HG03103 (cell line): ENCODE data around the gene TMEM87B.

Experiments
- ATAC-seq: cut with Tn5 transposase; IDR thresholded peaks from one replicate; pipeline ENCODE4 v1.9.1; 2021; ENCODE audit warnings: low read depth; ENCODE audit not compliant: unreplicated experiment

Gene TMEM87B

DNA sequence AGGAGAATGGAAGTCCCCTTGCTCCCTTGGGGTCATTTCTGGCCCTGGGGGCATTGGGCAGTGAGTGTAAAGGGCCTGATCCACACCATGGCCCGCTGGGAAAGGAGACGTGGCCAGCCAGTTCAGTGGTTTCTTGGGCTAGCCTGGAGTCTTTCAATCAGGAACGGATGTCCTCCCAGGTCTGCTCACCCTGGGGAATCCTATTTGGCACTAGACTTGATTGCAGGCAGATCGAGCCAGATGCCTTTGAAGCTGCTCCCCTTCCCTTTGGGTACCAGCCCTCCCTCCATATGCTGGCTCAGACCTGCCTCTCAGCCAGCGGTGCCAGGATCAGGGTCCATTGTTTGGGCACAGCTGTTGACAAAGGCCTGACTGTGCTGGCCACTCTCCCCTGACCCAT lies 94.1 kb downstream of the TMEM87B start:
- ATAC-seq = no peak

- ATAC-seq = no peak
These were observed 94.9 kb downstream of the TMEM87B start for GRCh38 chr2:112149866-112150435.

- no peak for ATAC-seq
These were observed 95.4 kb downstream of the TMEM87B start for GRCh38 chr2:112150447-112150846.

DNA sequence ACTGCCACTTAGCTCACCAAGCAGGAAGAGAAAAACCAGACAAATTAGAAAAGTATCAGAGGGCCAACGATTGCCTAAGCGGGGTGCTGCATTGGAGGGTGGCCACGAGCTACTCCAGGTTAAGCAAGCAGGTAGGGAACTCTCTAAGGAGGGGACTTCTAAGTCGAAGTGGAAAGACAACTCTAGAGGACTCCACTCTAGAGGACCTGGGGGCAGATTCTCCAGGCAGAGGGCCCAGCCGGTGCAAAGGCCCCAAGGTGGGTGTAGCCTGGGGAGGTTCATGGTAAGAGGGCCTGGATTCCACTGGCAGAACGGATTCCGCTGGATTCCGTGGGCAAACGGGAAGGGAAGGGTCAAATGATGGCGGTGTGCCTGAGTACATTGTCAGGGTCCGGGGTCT lies 95.8 kb downstream of the TMEM87B start:
- no peak for ATAC-seq

DNA sequence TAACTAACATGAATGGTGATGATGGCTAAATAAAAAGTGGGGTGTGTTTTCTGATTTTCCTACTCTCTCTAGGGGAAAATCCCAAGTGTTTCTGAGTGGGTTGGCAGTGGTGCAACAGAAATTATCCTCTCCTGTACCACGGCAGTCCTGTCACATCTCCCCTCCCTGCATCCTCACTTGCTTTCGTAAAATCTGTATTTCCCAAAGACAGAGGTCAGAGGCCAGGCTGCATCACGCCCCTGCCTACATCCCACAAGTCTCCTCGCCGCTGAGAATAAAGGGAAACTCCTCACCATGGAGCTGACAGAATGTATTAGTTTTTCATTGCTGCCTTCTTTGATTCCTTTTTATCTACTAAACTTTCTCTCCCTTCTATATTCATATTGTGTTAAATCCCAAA lies 96.2 kb downstream of the TMEM87B start:
- ATAC-seq = no peak

DNA sequence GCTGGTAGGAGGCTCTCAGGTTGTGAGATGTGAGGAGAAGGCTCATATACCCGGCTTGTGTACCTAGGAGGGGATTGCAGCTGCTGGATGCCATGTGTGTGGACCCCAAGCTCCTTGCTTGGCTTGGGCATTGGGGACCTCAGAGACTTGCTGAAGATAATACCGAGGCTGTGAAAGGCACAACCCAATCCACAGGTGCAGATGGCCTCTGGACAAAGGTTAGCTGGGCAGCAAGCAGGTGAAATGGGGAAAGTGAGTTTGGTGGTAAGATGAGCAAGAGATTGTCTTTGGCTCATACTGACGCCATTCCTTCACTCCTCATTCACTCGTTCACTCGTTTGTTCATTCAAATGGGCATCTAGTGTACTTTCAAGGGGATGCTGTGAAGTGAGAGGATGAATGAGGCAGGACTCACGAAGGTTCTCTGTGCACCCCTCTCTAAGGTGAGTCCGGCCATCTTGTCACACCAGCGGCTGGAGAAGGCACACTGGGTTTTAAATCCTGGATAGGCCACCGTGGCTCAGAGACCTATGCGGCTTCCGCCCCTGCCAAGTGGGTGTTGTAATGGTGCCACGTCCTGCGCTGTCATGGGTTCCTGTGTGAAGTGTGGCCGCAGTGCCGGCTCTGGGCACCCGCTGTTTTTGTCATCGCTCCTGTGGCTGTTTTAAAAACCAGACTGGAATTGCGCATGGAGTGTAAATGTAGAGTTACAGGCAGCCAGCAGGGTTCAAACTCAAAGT lies 96.8 kb downstream of the TMEM87B start:
- no peak for ATAC-seq

- ATAC-seq = no peak
These were observed 97.6 kb downstream of the TMEM87B start for GRCh38 chr2:112152476-112153178.

DNA sequence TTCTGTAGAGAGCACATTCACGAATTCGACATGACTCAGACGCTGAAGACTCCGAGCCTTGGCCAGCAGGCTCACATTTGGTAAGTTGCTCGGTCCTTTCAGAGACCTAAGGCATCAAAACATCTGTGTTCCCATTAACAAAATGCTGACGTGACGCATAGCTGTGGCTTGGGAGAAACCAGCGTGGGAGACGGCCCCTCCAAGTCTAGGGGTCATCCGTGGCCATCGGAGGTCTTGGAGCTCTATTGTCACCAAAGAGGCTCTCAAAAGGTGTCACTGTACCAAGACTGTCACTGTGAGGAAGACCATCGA lies 98.1 kb downstream of the TMEM87B start:
- ATAC-seq = no peak

DNA sequence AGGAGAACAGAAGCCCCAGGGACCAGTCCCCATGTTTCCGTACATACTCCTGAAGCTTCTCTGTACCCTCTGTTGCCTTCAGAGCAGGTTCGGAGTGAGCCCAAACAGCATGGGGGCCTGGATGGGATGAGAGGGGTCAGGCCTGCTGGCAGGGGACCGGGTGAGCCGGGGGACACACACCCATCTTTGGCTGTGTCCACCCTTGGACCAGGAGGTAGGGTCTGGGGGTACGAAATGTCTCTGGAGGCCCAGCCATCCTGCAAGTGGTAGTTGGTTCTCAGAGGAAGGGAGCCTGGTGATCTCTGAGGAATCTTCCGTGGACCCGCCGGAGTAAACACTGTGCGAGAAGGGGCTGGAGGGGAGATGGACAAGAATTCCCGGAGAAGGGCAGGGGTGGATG lies 98.4 kb downstream of the TMEM87B start:
- no peak for ATAC-seq

DNA sequence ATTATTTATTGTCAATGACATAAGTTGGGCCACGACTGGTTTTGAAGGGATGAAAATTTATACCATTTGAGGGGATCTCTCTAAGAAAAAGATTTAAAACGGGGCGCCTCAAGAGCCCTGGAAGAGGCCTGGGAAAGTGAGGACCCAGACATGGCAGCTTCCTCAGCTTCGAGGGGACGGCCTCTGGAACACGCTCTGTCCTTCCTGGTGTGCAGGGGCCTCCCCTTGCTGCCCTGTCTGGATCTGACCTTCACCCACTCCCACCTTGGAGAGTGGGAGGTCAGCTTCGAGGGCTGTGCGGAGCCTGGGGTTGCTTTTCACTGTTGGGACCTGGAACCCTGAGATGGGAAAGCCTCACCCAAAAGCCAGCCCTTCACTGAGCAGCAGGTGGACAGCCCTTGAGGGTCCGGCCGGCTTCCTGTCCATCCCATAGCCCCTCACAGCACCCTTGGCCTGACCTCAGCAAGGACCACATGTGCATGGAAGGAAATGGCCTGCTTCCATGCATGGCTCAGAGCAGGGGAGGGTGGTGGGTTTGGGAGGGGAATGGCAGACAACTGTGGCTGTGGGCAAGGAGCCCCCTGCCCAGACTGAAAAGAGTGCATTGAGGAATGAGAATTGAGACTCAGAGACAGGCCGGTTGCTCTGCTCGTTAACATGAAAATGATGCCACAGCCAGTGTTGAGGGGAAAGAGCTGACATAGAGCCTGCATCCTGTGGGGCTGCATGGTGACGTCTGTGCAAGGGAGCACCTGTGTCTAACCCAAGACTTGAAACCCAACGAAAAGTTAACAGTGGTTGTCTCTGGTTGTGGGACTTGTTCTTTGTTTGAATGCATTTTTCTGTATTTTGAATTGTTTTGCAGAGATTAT lies 99.4 kb downstream of the TMEM87B start:
- ATAC-seq = no peak

DNA sequence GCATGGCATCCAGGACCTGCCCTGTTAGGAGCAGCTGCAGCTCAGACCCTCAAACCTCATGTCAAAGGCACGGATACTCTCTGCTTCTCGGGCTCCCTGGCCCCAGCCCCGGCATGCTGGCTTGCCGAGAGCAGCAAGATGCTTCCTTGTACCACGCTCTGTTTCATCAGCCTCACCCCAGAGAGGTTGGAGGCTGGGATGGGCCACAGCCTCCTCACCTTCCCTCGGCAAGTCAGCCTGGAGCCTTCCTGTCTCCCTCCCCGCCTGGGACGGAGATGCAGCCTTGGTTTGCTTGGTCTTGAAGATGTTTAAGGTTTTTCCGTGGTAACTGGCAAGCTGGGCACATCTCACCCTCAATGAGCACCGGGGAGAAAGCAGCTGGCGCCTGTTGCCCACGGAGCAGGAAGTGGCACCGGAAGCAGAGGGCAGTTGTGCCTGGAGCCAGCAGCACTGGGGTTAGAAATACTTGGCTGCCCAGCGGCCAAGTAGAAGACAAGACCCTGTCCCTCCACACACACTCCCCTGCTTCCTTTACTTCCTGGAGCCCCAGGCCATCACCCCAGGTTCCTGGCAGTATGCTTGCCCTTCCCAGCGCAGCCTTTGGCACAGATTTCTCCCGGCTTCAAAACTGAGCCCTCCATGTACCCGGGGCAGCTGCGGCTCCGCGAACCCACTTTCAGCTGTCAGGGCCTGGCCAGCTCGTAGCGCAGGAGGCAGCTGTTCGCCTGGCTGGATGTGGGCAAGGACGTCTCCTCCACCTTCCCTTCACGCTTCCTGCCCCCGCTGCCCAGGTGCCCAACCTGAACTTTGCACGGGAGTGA lies 100.5 kb downstream of the TMEM87B start:
- ATAC-seq = no peak

DNA sequence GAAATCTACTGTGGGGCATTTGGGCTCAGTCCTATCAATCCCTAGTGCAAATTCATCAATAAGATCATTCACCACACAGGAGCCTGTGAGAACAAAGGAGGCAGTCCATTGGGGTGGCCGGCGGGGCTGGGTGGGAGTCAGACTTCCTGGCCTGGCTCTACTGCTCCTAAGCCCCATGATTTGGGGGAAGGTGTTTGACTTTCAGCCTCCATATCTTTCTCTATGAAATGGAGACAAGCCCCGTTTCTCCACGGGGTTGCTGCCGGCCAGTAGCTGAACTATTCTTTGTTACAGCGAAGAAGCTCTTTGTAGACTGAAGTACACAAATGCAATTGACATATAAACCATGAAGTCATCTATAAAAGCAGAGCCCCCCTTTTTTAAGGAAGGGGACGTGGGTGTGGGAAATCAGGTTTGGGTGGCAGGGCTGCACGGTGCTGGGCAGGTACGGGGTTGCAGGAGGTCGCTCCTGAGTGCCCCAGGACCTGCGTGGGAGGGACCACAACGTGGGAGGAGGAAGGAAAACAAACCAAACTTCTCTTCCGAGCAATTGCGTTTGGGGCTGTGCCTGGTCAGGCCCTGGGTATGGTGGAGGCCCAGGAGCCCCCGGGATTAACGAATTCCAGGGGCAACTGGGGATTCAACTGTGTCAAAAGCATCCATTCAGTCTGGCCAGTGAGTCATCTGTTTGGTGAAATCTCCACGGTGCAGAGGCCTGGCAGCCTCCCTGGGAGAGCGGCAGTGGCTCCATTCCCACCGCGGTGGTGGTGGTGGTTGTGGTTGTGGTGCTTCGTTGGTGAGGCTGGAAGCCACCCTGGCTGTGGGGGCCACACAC lies 101.3 kb downstream of the TMEM87B start:
- no peak for ATAC-seq

DNA sequence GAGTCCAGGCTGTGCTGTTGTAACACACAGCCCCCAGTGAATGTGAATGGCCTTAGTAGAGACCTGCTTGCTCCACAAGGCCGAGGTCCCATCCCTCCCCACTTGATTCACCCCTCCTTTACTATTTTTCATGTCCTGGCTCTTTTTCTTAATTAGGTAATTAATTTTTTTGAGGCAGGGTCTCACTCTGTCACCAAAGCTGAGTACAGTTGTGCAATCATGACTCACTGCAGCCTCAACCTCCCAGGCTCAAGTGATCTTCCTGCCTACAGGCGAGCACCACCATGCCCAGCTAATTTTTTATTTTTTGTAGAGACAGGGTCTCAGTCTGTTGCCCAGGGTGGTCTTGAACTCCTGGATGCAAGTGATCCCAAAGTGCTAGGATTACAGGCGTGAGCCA lies 102.4 kb downstream of the TMEM87B start:
- ATAC-seq = no peak

- ATAC-seq = no peak
These were observed 104.4 kb downstream of the TMEM87B start for GRCh38 chr2:112159454-112159921.

DNA sequence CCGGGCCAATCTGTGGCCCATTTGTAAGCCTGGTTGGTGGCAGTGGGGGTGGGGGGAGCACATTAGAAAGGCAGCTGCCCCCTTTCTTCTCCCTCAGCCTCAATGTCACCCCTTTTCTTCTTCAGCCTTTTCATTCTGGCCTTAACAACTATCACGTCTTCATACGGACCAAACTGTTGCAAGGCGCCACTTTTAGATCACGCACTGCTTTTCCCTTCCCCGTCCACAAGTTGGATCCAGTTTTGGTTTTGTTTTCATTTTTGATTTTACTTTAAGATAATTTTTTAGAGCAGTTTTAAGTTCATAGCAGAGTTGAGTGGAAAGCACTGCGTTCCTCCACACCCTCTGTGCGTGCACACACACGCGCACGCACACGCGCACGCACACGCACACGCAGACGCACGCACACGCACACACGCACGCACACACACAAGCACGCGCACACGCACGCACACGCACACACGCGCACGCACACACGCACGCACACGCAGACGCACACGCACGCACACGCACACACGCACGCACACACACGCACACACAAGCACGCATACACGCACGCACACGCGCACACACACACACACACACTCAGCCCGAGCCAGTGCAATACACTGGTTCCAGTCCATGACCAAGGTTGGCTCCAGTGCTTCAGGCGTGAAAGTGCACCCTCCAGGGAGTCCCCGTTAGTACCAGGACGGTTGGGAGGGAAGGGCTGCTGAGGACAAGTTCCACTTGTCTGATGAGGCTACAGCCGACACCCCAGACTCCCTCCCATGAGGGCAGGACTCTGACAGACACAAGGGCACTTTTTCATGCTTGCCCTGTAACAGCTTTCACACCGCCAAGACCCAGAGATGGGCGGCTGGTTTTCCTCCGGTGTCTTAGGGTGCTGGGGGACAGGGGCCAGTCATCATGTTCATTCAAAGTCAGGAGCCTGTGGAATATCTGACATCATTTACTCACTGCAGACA lies 105.5 kb downstream of the TMEM87B start:
- ATAC-seq = no peak

- ATAC-seq = no peak
These were observed 106.5 kb downstream of the TMEM87B start for GRCh38 chr2:112161431-112162145.

GRCh38 chr2:112162341-112162740 lies 107.3 kb downstream of the TMEM87B start:
- ATAC-seq = no peak

GRCh38 chr2:112162956-112163355 lies 107.9 kb downstream of the TMEM87B start:
- ATAC-seq = no peak
